ENCODE results near the gene TRIM52.

Gene TRIM52

DNA sequence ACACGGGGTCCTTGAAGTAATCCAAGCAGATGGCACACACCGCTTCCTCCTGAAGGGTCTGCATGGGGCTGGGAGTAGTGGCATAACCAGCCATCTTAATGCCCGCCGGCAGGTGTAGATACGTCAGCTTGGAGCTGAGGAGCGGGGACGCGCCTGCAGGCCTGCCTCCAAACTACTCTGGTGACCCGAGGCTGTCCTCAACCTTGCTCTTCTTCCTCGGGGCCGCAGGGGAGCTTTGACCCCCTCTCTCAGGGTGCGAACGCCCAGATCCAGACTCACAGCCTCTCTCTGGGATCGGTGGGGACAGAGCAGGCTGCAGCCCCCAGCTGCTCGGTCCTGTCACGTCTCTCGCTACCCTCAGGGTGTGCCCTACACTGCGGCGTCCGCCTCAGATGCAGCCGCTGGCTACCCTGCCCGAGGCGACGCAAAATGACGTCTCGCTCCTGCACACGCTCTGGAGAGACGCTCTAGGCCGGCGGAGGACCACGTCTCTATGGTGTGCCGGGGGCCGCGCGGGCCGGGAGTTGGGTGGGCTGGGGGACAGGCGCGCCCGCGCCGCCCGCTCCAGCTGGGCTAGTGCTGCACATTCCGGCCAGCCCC, at the start of gene TRIM52 (continued):
- no peak for TF ChIP-seq ZNF155 (tag by site-specific recombination; IDR thresholded peaks at IDR 0.05)
- TF ChIP-seq, protein P1, sequence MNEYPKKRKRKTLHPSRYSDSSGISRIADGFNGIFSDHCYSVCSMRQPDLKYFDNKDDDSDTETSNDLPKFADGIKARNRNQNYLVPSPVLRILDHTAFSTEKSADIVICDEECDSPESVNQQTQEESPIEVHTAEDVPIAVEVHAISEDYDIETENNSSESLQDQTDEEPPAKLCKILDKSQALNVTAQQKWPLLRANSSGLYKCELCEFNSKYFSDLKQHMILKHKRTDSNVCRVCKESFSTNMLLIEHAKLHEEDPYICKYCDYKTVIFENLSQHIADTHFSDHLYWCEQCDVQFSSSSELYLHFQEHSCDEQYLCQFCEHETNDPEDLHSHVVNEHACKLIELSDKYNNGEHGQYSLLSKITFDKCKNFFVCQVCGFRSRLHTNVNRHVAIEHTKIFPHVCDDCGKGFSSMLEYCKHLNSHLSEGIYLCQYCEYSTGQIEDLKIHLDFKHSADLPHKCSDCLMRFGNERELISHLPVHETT (tag by site-specific recombination; IDR thresholded peaks at IDR 0.05), result peak; percentile 89
- TF ChIP-seq FEZF1 (tag by site-specific recombination; IDR thresholded peaks at IDR 0.05), result peak; percentile 71; the same call in 1 of the 2 replicates
- TF ChIP-seq KLF9 (tag by site-specific recombination; IDR thresholded peaks at IDR 0.05; ENCODE audit: low read depth), result peak; percentile 20; the same call in 1 of the 2 replicates
- TF ChIP-seq, protein P2, sequence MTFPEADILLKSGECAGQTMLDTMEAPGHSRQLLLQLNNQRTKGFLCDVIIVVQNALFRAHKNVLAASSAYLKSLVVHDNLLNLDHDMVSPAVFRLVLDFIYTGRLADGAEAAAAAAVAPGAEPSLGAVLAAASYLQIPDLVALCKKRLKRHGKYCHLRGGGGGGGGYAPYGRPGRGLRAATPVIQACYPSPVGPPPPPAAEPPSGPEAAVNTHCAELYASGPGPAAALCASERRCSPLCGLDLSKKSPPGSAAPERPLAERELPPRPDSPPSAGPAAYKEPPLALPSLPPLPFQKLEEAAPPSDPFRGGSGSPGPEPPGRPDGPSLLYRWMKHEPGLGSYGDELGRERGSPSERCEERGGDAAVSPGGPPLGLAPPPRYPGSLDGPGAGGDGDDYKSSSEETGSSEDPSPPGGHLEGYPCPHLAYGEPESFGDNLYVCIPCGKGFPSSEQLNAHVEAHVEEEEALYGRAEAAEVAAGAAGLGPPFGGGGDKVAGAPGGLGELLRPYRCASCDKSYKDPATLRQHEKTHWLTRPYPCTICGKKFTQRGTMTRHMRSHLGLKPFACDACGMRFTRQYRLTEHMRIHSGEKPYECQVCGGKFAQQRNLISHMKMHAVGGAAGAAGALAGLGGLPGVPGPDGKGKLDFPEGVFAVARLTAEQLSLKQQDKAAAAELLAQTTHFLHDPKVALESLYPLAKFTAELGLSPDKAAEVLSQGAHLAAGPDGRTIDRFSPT (tag by site-specific recombination; IDR thresholded peaks at IDR 0.05), result peak; percentile 97
- TF ChIP-seq, protein P3, sequence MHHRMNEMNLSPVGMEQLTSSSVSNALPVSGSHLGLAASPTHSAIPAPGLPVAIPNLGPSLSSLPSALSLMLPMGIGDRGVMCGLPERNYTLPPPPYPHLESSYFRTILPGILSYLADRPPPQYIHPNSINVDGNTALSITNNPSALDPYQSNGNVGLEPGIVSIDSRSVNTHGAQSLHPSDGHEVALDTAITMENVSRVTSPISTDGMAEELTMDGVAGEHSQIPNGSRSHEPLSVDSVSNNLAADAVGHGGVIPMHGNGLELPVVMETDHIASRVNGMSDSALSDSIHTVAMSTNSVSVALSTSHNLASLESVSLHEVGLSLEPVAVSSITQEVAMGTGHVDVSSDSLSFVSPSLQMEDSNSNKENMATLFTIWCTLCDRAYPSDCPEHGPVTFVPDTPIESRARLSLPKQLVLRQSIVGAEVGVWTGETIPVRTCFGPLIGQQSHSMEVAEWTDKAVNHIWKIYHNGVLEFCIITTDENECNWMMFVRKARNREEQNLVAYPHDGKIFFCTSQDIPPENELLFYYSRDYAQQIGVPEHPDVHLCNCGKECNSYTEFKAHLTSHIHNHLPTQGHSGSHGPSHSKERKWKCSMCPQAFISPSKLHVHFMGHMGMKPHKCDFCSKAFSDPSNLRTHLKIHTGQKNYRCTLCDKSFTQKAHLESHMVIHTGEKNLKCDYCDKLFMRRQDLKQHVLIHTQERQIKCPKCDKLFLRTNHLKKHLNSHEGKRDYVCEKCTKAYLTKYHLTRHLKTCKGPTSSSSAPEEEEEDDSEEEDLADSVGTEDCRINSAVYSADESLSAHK (tag by site-specific recombination; IDR thresholded peaks at IDR 0.05), result 0 out of 2 replicates have a peak, but pooled peaks have one; percentile 34
- peak; percentile 86; the same call in 1 of the 2 replicates for TF ChIP-seq ZNF391 (tag by site-specific recombination; IDR thresholded peaks at IDR 0.05; ENCODE audit: borderline replicate concordance, low read depth)
- TF ChIP-seq ZNF350 (tag by site-specific recombination; IDR thresholded peaks at IDR 0.05), result no peak
- TF ChIP-seq ZBTB21 (tag by site-specific recombination; IDR thresholded peaks at IDR 0.05), result peak; percentile 80
- TF ChIP-seq REPIN1 (tag by site-specific recombination; IDR thresholded peaks at IDR 0.05; ENCODE audit: low read depth), result peak; percentile 46; the same call in 1 of the 2 replicates
- peak; percentile 80 for TF ChIP-seq SP7 (tag by site-specific recombination; IDR thresholded peaks at IDR 0.05)
- TF ChIP-seq, protein P4, sequence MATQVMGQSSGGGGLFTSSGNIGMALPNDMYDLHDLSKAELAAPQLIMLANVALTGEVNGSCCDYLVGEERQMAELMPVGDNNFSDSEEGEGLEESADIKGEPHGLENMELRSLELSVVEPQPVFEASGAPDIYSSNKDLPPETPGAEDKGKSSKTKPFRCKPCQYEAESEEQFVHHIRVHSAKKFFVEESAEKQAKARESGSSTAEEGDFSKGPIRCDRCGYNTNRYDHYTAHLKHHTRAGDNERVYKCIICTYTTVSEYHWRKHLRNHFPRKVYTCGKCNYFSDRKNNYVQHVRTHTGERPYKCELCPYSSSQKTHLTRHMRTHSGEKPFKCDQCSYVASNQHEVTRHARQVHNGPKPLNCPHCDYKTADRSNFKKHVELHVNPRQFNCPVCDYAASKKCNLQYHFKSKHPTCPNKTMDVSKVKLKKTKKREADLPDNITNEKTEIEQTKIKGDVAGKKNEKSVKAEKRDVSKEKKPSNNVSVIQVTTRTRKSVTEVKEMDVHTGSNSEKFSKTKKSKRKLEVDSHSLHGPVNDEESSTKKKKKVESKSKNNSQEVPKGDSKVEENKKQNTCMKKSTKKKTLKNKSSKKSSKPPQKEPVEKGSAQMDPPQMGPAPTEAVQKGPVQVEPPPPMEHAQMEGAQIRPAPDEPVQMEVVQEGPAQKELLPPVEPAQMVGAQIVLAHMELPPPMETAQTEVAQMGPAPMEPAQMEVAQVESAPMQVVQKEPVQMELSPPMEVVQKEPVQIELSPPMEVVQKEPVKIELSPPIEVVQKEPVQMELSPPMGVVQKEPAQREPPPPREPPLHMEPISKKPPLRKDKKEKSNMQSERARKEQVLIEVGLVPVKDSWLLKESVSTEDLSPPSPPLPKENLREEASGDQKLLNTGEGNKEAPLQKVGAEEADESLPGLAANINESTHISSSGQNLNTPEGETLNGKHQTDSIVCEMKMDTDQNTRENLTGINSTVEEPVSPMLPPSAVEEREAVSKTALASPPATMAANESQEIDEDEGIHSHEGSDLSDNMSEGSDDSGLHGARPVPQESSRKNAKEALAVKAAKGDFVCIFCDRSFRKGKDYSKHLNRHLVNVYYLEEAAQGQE (tag by site-specific recombination; IDR thresholded peaks at IDR 0.05), result 0 out of 2 replicates have a peak, but pooled peaks have one; percentile 12
- 0 out of 2 replicates have a peak, but pooled peaks have one; percentile 23 for TF ChIP-seq ZSCAN23 (tag by site-specific recombination; IDR thresholded peaks at IDR 0.05)
- TF ChIP-seq ZNF664 (tag by site-specific recombination; IDR thresholded peaks at IDR 0.05), result no peak
- TF ChIP-seq, protein P5, sequence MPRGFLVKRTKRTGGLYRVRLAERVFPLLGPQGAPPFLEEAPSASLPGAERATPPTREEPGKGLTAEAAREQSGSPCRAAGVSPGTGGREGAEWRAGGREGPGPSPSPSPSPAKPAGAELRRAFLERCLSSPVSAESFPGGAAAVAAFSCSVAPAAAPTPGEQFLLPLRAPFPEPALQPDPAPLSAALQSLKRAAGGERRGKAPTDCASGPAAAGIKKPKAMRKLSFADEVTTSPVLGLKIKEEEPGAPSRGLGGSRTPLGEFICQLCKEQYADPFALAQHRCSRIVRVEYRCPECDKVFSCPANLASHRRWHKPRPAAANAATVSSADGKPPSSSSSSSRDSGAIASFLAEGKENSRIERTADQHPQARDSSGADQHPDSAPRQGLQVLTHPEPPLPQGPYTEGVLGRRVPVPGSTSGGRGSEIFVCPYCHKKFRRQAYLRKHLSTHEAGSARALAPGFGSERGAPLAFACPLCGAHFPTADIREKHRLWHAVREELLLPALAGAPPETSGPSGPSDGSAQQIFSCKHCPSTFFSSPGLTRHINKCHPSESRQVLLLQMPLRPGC (tag by site-specific recombination; IDR thresholded peaks at IDR 0.05), result peak; percentile 69
- no peak for TF ChIP-seq ZNF157 (tag by site-specific recombination; IDR thresholded peaks at IDR 0.05)
- peak; percentile 93 for TF ChIP-seq ZNF600 (tag by site-specific recombination; IDR thresholded peaks at IDR 0.05)
- no peak for TF ChIP-seq ZNF670 (tag by site-specific recombination; IDR thresholded peaks at IDR 0.05; ENCODE audit: low read depth)
- peak; percentile 87 for TF ChIP-seq ZSCAN30 (tag by site-specific recombination; IDR thresholded peaks at IDR 0.05)
- TF ChIP-seq ZBTB20 (tag by site-specific recombination; IDR thresholded peaks at IDR 0.05), result peak; percentile 55; the same call in 1 of the 2 replicates
- peak; percentile 84; the same call in 1 of the 2 replicates for TF ChIP-seq ZNF2 (tag by site-specific recombination; IDR thresholded peaks at IDR 0.05)
- TF ChIP-seq, protein P6, sequence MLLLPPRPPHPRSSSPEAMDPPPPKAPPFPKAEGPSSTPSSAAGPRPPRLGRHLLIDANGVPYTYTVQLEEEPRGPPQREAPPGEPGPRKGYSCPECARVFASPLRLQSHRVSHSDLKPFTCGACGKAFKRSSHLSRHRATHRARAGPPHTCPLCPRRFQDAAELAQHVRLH (tag by site-specific recombination; IDR thresholded peaks at IDR 0.05), result peak; percentile 98
- TF ChIP-seq, protein P7, sequence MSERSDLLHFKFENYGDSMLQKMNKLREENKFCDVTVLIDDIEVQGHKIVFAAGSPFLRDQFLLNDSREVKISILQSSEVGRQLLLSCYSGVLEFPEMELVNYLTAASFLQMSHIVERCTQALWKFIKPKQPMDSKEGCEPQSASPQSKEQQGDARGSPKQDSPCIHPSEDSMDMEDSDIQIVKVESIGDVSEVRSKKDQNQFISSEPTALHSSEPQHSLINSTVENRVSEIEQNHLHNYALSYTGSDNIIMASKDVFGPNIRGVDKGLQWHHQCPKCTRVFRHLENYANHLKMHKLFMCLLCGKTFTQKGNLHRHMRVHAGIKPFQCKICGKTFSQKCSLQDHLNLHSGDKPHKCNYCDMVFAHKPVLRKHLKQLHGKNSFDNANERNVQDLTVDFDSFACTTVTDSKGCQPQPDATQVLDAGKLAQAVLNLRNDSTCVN (tag by site-specific recombination; optimal IDR thresholded peaks at IDR 0.05), result peak; percentile 95
- TF ChIP-seq ZNF302 (tag by site-specific recombination; IDR thresholded peaks at IDR 0.05; ENCODE audit: low read depth), result no peak
- no peak for TF ChIP-seq ZNF248 (tag by site-specific recombination; IDR thresholded peaks at IDR 0.05)
- TF ChIP-seq ZNF792 (tag by site-specific recombination; IDR thresholded peaks at IDR 0.05), result no peak
